Hindlimb muscle (tissue), 1 donor: ENCODE measurements around the gene CFAP97D1. TPM values are rescaled to one million over a fixed set of nuclear protein-coding genes. Genes with fewer than 3 reads are reported as not detected.

ENCODE experiments used
- DNase-seq: peaks from one replicate; pipeline ENCODE4 v3.0.0-alpha.2; 2013
- polyA plus RNA-seq: library from polyadenylated mRNA; unstranded; fragments of 120-200 nt; gene quantifications from one replicate; pipeline ENCODE4 v1.2.1, GENCODE V29; 2013; ENCODE audit not compliant: insufficient read length

Gene CFAP97D1
- polyA plus RNA-seq, 1 donor = not detected

DNA sequence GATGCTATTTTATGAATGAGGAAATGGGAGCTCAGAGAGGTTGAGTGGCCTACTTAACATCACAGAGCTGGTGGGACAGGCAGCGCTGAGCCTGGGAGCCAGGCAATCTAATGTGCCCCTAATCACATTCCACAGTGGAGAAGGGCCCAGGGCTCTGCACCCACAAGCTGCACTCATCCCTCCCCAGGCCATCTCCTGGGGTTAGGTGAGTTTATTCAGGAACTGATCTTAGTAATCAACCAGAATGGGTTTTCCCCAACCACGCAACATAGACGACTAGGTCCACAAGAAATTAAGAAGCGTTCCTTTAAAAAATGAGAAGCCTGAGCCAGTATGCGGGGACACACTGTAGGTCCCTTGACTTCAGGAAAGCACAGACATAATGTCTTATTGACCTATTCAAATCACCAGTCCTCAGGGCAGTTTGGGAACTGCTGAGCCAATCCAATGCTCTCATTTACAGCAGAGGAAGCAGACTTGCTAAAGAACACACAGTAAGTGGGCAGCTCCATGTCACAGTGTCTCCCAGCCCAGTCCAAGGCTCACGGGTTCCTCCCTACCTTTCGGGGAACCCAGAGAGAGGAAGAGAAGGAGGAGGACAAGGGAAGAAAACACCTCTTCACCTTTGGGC, 50.4 kb downstream of the CFAP97D1 start:
- no peak for DNase-seq

DNA sequence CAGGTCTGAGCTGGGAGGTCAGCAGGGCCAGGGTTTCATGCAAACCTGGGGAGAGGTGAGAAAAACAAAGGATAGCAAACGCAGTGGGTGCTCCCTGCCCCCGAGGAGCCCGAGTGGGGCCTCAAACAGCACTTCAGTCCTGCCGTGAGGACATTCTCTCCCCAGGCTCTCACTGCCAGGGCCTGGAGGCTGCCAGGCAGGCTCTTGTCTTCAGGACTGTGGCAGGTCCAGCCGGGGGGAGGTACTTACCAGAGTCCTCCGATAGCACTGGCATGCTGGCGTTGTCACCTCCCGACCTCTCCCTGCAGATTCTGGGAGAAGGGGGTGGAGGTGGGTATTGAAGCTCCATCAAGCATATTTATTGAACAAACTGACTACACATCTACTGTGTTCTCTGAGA, 51.4 kb downstream of the CFAP97D1 start:
- no peak for DNase-seq

DNA sequence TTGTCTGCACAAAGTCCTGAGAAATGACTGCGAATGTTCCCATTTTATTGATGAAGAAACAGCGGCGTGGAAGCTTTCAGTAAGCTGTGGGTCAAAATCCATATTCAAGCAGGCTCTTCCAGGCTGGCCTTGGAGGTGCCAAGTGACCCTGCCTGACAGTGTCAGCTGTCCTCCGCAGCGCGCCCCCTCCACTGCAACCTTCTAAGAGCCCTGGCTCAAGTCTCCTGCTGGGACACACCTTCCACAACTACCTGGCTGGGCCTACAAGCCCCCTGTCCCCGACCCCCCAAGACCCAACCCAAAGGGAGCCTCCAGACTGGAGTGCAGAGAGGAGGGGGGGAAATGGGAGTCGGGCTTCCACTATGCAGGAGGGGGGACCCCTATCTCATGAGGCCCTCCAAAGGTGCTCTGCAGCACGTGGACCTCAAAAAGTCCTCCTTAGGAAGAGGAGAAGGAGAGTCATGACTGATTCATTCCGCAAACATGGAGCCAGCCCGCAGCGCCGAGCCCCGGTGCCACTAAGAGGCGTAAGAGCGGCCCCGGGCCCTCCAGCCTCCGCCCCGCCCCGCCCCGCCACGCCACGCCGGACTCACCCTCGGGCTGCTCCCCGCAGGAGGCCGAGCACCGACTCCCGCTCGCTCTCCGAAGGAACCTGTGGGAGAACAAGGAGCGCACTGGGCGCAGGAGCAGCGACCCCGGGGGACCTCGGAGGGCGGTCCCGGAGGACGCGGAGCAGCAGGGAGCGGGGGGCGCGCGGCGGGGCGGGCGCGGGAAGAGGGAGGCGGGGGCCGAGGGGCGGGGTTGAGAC, 52.1 kb downstream of the CFAP97D1 start:
- DNase-seq = peak; percentile 29

DNA sequence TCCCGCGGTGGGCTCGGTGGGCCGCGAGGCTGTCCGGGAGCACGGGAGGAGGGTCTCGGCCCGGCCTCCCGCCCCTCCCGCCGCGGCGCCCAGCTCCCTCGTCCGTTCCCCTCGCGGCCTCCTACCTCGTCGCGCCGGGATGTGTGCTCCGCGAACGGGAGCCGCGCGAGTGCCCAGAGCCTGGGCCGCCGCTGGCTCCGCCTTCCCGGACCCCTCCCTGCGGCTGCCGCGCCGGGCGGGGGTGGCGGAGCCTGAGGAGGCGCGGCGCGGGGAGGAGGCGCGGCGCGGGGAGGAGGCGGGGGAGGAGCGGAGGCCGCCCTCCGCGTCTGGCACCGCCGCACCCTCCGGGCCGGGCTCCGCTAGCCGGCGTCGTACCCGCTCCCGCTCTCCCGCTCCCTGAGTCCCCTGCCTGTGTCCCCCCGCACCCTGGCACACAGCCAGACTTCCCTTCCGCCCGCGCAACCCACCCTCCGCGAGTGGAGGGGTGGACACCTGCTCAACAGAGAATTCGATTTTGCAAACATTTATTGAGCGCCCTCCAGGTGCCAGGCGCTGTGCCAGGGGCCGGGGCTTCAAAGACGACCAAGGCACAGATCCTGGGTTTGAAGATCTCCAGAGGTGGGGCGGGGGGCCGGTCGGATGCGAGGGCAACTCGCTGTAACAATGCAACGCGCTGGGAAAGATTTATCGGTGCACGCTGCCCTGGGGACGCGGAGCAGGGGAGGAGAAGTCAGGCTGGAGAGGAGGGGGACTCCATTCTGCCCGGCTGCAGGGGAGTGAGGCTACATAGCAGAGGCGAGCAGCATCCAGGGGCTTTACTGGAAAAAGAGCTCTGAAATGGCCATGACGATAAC, 53.0 kb downstream of the CFAP97D1 start, which contains the start of gene MPP3:
MPP3 (minus strand) TSS at position 171 of the 854 bp plus-strand sequence. CDS start 1,240 bp downstream, outside the sequence.
- peak; percentile 80 for DNase-seq

DNA sequence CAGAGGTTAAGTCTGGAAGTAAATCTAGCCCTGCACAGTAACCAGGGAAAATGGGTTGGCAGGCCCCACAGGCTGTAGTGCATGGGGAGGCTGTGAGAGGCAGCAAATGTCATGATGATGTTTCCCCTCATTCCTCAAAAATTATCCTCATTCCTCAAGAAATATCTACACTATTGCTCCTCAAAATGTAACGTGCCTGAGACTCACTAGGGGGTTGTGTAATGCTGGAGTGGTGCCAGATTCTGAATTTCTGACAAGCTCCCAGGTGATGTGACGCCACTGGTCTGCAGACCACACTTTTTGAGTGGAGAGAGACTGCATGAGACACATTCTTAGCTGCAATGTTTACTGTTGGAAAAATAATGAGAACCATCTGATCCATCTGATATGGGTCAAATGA, 53.9 kb downstream of the CFAP97D1 start:
- DNase-seq = no peak

Other genes starting within 250 kb of the CFAP97D1 start
- gene ETV4, start 234.1 kb upstream of the CFAP97D1 start, polyA plus RNA-seq = 4.3 TPM
- 10.1 TPM for gene MEOX1, start 118.5 kb upstream of the CFAP97D1 start, polyA plus RNA-seq
- gene SOST, start 21.6 kb upstream of the CFAP97D1 start, polyA plus RNA-seq = not detected
- gene DUSP3, start 1.5 kb upstream of the CFAP97D1 start, polyA plus RNA-seq = 81.0 TPM
- gene MPP3, start 52.7 kb downstream of the CFAP97D1 start, polyA plus RNA-seq = 5.8 TPM
- 3.3 TPM for gene CD300LG, start 66.7 kb downstream of the CFAP97D1 start, polyA plus RNA-seq
- gene MPP2, start 127.1 kb downstream of the CFAP97D1 start, polyA plus RNA-seq = 2.2 TPM
- not detected for gene PPY, start 162.0 kb downstream of the CFAP97D1 start, polyA plus RNA-seq
- gene PYY, start 173.5 kb downstream of the CFAP97D1 start, polyA plus RNA-seq = not detected
- gene NAGS, start 224.2 kb downstream of the CFAP97D1 start, polyA plus RNA-seq = 0.19 TPM
- 33.1 TPM for gene TMEM101, start 234.5 kb downstream of the CFAP97D1 start, polyA plus RNA-seq